HG03280 (cell line): Measurements from ENCODE around the gene NPAS3.
A peak's percentile ranks its signal among the peaks of the same experiment; 100 is the strongest.

Source experiments
- ATAC-seq: cut with Tn5 transposase; IDR thresholded peaks from one replicate; pipeline ENCODE4 v1.9.1; 2021; ENCODE audit warnings: mild to moderate bottlenecking, moderate library complexity; ENCODE audit not compliant: unreplicated experiment

NPAS3 gene

DNA sequence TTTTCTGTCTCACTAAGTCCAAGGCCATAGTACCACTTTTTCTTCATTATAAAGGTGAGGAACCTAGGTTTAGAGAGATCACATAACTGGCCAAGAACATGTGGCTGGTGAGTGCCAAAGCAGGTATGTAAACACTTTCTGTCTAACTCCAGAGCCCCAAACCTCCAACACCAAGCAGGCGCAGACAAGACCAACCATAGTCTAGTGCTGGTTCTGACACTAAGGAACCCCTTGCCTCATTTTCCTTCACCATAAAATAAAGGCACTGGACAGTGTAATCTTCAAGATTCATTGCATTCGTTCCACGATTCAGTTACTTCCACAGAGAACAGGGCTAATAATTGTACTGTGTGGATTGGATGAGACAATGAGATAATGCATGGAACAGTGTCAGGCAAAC is 71.0 kb downstream of the NPAS3 start:
- no peak for ATAC-seq

DNA sequence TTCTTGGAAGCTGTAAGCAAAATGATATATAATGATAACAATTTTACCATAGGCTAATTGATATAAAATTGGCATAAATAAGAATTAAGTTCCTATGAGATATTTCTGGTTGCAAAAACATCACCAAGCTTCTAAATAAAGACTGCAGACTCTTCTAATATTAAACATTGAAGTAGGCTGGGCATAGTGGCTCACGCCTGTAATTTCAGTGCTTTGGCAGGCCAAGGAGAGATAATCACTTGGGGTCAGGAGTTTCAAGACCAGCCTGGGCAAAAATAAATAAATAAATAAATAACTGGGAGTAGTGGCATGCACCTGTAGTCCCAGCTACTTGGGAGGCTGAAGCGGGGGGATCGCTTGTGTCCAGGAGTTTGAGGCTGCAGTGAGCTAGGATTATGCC is 71.8 kb downstream of the NPAS3 start:
- no peak for ATAC-seq

DNA sequence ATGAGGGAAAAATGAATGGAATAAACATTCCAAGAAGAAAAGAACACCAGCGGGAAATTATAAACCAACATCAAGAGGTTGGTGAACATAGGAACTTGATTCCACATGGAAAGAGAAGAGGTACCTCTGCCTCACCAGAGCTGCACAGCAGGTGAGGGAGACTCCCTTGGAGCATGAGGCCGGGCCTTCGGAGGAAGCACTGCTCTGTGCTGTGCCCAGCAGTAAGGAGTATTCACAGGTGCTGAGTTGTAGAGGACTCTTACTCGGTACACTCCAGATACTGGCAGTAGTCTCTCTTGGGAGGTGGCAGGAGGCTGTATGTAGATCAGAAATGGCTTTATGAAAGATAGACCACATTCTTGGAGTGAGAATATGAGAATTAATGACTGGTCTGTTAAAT is 76.0 kb downstream of the NPAS3 start:
- ATAC-seq: no peak

DNA sequence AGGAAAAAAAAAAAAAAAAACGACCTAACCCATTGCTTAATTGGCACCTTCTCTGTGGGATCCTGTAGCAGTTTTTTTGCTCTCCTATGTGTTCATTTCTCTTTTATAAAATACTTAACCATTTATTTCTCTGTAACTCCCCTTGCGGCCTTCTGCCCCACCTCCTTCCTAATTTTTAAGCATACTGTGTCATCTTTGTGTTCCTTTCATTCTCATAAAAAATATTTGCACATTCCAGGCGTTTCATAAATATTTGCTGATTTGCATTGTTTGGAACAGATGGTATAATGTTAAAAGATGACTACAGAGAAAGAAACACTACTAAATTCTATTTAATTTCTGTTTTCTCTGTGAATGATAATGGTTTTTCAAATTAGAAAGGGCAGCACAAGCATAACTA is 77.9 kb downstream of the NPAS3 start:
- ATAC-seq: no peak

DNA sequence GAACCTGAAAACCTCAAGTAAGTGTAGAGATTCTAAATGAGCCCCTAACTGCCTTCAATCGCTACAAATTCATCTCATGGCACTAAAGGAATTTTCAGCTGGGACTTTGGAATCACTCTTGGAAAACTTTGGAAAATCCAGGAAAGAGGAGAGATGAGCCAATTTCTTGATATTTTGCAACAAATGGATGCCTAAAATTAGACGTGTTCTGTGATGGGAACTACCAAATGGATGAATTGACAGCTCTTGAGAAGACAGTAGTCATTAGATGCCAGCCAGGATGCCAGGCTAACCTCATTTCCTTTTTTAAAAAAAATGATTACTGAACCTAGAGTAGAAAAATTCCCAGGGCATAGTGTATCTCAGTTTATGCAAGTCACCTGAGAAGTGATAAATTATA is 78.3 kb downstream of the NPAS3 start:
- ATAC-seq: no peak

DNA sequence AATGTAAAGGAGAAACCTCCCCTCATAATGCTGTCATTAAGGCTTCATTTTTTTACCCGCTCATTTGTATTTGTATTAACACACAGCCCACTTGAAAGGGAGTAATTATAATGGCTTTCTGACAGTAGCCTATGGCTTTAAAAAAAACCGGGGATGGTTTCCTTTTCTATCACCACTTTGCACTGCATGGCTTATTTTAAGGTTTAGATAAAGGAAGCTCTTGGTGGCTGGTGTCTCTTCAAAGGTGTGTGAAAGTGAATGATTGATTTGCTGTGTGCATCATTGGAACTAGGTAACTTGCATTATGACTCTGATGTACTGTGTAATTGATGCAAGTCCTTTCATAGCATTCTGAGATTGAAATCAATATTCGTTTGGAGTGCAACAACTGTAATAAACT is 80.7 kb downstream of the NPAS3 start:
- ATAC-seq: no peak

DNA sequence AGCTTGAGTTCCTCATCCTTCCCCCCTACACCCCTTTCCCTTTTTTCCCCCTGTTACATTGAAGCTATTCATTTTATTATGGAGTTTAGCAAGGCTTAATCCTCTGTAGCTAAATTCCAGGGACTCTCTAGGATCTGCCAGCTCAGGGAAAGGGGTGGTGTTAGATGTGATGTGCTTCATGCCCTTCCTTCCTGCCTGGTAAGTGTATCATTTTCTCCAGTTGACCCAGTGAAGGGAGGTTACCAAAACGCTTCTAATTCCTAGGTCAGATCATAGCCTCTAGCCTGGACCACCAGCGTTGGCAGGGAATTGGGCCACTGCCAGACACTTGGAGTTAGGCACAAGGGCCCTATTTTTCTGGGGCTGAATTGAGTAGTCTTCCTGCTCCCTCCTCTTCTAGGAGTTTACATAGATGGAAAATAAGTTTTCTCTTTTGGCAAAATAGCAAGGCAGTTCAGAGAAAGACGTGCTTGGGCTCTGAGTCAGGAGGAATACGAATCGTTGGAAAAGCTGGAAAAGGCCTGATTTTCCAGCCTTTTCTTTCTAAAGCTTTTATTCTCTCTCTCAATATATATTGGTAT is 88.3 kb downstream of the NPAS3 start:
- no peak for ATAC-seq

DNA sequence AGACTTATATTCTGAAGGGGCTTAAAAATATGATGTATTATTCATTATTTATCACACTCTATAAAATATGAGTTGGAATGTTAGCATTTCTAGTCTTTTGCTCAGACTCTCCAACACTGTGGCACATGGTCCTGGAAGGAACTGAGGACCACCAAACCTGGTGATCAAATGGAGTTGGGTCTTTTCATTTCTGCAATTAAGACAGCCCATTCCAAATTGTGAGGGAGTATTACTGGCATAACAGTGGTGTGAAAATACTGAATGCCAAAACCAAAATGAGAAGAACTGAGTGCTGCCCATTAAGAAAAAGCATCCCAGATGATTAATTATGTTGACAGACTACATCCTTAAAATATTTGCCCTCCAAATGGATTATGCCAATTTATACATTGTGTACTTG is 90.8 kb downstream of the NPAS3 start:
- ATAC-seq: no peak

DNA sequence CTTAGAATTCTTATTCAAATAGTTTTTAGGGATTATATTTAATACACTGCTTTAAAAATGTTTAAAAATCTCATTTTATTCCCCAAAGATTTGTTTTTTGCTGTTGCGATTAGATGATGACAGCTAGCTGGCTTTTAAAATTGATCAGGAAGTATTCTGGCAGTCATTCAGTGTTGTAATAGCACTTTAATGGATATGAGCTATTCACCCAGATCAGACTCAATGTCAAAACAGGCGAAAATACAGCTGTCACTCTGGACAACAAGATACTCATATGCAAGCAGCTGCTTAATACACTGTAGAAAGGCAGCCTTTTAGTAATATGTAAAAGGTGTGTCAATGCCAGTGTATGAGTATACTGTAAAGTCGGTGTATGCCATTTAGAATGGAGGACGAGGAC is 91.7 kb downstream of the NPAS3 start:
- ATAC-seq: no peak

DNA sequence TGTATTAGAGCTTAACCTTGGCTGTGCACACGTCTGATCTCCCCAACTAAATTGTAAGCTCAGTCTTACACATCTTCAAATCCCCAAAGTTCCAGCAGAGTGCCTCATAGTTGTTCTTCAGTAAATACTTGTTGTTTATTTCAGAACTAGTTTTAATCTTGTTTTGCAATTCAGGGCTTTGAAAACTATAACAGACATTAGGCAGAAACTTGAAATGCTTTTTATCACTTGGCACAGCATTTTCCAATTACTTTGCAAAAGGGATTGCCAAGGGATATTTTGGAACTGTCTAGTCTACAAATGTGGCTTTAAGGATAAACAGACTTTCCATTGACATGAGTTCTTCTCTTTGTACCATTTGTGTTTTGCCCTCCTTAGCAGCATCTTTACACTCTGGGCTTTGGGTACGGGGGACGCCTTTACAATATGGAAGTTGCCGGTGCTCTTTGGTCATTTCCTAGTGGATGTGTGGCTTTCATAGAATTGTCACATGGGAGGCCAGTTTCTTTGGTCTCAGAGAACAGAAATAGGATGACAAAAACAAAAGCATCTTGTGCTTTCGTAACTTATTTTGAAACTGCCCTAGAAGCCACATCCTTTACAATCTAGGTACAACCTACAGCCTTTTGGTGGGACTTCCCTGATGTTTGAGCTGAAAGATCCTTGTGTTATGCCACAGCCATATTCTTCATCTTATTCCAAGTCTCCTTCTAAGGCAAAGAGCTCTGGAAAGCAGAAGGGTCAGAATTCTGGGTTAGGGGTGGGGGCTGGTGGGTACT is 96.9 kb downstream of the NPAS3 start:
- no peak for ATAC-seq

DNA sequence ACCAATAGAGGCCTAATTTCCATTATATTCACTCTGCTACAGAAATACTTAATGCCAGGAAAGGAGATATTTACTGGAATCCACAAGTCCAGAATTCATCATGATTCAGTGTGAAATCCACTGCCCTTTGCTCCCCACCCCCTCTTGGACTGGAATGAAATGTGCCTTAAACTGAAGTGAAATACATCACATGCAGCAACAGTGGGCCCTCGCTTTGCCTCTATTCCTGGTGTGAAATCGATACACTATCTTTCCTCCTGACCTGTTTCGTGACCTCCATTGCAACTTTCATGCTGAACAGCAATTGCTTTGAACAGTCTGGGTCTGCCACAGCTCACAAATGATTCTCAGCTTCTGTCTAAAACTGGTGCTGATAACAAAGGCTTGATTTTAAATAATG is 100.6 kb downstream of the NPAS3 start:
- no peak for ATAC-seq

DNA sequence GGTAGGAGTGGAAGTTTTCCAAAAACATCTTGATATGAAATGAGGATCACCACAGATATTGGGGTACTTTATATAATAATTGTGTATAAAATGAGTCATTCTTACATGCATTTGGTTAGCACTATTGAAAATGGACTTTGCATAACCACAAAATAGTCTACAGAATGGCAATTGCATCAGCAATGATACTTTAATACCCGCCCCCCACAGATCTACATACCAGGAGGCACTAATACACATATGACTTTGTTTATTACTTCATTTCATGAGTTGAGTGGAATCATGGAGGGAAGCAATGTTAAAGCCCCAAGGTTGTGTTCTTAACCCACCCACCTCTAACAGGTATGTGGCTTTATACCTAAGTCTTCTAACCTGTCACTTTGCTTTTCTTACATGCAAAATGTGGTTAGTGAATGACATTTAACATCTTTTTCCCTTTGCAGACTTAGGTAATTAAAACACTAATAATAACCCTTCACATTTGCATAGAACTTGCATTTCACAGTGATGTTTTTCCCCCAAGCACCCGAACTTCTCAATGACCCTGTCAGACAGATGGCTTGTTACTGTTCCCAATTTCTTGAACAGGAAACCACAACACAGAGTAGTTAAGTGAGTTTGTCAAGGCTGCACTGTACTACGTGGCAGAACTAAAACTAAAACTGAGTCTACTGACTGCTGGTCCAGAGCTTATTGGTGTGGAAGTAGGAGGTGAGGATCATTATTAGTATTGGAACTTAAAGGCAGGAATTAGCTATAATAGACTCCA is 101.9 kb downstream of the NPAS3 start:
- peak; percentile 56 for ATAC-seq

DNA sequence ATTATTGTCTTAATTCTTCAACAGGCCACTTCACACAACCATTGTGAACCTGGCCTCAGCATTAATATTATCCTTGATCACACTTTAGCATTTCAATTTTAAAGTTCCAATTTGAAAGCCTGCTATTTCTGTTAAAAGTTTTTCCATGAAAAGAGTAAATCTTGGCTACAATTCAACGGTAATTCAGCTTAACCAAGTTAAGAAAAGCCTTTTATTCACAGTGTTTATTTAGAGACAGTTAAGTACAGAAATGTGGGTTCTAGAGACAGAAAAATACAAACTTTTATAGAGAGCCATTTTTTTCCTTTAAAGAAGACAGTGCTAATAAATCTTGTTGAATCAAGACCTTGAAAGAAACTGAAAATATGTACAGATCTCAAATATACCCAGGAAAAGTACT is 103.9 kb downstream of the NPAS3 start:
- no peak for ATAC-seq

DNA sequence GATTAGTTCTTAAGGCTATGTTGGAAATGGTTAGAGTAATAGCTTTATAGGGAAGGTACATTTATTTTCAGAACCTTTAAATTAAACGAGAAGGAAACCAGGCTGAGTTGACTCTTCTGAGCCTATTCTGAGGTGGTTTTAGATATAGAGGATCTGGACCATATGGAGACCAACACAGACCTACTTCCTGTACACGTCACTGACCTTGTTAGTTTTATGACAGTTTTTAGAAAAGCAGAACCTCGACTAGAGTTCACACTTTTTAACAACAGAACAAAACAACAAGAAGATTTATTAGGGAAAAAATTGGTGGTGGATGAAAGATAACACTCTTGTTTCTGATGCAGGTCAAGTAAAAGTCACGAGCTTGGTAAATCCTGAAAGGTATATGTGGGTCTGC is 107.1 kb downstream of the NPAS3 start:
- no peak for ATAC-seq

DNA sequence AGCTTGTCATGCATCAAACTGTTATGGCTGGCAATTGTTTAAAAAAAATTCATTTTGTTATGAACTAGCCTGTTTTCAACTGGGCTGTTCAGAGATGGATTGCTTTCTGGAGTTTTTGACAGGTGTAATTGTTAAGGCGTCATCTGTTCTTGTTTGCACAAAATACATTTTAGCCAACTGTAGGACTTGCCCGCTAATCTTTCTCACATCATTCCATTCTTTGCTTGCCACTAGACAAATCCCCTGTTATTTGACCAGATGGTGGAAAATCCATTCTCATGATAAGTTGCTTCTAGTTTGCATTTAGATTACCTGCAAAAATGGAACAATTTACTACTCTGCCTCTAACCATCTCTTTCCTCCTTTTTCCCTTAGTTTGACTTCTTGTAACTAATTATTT is 114.3 kb downstream of the NPAS3 start:
- no peak for ATAC-seq

DNA sequence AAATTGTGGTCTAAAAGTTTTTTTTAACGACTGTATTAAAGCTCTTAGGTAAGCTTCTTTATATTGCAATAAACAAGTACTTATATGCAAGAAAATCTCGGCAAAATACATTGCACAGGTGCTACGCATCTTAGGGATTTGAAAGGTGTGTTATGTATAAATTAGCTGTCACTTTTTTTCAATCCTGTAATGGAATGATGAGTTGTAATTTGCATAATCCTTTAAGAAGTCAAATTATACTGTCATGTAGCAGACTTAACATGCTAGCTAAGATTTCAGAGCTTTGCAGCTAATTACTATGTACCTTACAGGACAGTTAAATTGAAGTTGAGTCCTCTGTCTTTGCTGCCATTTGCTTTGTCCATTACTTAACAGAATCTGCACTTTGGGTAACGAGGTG is 117.5 kb downstream of the NPAS3 start:
- ATAC-seq: no peak

DNA sequence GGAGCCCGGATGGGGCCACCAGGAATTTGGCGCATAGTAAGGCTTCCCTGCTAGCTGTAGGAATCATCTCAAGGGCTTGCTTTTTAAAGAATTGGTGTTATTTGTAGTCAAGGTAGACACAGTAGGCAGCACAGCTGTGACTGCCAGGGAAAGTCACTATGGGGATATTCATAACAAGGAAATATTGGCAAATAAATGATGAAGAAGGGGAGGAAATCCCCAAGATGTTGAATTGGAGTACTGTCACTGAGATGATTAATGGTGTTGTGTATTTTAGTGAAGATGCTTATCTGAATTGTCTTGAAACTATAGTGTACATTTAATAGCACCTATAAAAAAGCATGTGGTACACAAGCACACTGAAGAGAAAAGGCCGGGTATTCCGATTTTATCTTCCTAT is 118.9 kb downstream of the NPAS3 start:
- ATAC-seq: no peak

DNA sequence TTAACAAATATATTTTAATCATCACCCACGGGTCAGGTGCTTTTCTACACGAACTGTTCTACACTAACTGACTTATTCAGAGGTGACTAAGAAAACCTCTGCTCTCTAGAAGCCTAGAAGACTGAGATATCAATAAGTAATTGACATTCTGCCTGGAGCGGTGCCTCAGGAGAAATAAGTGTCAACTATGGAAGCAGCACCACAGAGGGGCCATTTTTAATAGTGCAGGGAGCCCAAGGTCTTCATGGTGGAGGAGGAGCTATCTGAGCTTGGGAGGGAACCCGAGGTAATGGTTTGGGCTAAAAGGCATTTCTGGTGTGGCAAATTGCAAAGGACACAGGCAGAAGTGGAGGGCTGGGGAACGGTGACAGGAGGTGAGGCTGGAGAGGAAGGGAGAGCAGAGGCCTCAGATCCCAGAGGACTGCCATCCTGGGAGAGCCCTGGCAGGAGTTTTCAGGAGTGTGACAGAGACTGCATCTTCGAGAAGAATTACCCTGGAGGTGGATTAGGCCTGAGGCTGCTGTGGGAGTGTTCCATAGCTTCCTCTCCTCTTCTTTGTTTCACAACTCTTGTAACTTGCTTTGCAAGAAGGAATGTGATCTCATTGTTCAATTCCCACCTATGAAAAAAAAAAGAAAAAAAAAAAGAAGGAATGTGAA is 123.1 kb downstream of the NPAS3 start:
- ATAC-seq: no peak

DNA sequence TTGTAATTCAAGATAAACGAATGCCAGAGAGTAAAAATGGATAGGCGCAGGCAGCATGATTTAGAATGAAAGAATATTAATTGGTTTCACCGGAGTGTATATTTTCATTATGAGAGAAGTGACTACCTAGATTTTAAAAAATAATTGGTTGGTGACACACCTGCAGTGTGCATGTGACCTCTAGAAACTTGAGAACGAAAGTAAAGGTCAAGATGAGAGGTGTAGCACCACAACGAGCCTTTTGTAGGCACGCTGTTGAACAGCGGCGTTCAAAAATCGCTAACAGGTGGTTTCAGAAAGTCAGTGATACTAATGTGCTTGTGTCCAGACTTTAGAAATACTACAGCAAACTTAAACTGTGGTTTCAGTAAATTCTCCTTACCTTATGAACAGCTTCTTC is 123.8 kb downstream of the NPAS3 start:
- peak; percentile 88 for ATAC-seq

DNA sequence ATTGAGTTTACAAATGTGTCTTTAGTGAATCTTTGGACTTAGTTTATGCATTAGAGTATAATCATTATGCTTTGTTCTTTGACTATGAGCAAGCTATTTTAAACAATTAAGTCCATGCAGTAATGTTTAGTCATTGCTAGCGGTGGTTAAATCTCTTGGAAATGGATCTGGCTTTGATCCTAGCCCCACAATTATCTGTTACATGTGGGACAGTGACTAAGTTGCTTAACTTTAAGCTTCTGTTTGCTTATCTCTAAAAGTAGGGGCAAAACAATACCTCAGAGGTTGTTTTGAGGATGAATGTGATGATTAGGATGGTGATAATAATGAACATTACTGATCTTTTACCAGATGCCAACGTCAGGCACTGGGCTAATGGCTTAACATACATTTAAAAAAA is 124.2 kb downstream of the NPAS3 start:
- ATAC-seq: no peak

DNA sequence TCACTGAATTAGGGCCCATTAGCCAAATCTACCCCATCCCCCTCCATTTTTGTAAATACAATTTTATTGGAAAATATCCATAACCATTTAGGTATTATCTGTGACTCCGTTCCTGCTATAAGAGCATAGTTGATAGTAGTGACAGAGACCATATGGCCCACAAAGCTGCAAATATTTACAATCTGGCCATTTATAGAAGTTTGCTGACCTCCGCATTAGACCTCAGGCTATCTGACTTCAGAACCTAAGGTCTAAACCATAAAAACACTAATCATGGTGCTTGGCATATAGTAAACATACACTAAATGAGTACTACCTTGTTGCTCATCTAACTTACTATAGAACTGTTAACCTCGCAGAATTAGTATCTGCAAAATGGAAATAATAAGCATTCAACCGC is 124.8 kb downstream of the NPAS3 start:
- ATAC-seq: no peak

DNA sequence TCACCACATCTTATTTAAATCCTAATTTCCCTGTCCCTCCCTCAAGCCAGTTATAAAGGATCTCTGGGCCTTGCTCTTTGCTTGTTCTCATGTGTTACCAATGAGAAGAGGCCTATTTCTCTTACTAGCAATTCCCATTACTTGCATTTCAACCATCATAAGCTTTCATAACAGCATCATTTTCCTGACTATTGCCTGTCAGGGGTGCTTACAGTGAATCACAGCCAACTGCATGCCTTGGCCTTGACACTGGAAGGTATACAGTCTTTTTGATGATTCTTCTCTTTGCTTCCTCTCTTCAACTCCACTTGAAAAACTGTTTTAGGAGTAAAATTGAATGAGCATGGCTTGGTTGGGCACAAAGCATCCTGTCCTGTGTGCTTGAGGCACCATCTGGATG is 127.0 kb downstream of the NPAS3 start:
- ATAC-seq: no peak
